Fibroblast of skin of right biceps (primary cell): ENCODE data around the gene EBF3.

ENCODE experiments used
- DNase-seq: peaks from one replicate; pipeline ENCODE4 v3.0.0-alpha.2; 2013

EBF3 gene

DNA sequence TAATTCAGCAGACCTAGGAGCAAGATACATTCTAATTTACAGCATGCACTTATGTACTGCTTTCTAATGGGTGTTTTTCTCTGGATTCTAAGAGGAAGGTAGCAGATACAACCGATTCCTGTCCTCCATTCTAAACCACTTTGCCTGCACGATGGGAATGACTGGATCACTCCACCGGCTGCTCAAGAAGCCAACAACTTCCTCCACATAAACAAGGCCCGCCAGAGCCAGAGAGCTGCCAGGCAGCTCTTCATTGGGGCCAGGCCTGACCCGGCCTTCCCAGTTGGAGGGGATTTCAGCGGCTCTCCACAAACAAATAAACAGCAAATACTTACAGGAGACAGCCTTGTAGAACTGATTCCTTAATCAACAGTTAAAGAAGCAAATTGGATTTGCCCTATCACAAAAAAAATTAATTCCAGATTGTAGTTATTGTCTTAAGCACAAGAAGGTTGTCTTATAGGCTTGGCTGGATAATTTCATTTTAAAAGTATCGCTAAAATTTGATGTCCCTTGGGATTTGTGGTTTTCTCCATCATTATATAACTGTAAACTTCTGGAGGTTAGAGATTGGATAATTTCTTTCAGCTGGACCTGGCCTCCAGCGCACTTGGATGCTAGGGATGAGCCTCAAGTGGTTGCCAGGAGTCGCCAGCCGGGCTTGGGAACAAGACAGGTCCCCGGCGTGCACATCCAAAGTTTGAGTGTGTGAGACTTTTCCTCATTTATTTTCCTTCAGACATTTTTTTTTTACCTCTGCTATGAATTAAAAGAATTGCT lies 20.9 kb downstream of the EBF3 start:
- DNase-seq, result peak; percentile 18

DNA sequence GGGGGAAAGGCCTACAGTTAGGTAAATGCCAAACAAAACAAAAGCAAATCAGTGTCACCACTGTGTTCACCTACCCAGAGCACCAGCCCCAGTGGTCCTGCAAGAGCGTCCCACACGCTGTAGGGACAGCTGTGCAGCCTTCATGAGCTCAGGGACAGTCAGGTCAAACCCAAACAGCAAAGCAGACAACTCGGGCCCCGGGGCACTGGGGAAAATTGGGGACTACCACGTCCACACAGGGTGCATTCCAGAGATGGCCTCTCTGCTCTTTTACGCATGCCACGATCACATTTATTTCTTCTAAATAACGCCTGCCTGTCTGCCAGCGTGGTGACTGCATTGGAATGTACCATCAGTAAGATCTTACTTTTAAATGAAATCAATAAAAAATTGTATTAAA lies 21.7 kb downstream of the EBF3 start:
- DNase-seq, result no peak

DNA sequence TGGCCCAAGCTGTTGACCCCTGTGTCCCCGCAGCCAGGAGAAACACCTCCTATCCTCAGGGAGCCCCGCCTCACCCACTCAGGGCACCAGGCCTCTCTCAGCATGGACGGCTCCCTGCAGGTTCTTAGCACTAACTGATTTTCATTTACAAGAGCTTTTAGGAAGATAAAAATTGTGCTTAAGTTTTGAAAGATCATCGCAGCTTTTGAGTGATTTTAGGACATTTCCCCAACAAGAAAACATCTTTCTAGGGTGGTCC lies 22.1 kb downstream of the EBF3 start:
- DNase-seq, result no peak

GRCh38 chr10:129941199-129942018 lies 22.7 kb downstream of the EBF3 start:
- no peak for DNase-seq

DNA sequence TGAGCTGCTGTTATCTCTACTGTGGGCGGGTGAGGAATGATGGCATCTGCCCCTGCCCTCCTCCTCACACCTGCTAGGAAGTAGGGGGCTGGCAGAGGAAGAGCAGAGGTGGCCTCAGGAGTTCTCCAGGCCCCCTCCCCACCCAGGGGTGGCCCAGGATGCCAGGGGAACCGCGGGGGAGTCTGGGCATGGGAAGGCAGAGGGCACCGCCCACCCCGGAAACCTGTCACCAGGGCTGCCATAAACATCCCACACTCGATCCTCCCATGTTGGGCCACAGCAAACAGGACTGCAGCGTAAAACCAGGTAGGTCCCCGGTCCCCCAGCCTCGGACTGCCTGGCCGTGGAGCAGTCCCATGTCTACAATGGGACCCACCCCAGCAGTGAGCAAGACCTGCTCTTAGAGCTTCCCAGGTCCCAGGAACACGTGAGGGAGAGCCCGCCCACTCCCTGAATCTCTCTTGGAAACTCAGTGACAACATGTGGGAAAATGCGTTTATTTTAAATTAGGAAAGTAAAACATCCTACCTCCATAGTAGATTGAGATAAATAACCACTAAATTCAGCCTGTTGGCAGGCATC lies 23.4 kb downstream of the EBF3 start:
- no peak for DNase-seq

DNA sequence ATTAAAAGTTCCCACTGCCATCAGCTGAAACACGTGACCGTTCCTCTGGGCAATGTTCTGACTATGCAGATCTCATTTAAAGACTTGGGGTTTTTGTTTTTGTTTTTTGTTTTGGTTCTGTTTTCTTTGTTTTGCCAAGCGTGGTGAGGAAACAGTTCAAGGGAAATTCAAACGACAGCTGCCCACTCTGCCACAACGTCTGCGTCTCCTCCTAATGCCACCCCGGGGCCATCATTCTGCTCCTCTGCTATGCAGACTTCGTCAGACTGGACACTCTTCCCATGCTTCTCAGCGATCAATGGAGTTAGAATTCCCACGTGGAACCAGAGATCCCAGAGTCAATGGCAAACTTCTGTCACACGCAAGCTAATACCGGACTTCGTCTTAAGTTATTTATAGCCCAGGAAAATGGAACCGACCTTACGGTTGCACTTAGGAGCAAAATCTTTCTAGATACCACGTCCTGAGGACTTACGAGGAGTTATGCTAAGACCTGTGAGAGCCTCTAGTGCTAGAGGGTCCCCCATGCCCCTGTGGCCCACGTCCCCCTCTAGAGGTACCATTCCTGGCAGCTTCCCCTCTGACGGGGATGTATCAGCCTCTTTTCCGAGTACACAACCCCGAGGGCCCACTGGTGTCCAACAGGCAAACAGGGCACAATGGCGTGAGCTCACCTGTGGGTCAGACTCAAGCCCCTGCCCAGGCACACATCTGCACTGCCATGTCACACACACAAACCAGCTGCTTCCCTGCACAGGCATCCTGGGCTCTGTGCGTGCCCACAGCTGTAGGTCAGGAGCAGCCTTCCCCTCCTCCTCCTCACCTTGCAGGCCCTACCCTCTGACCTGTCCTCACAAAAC lies 24.4 kb downstream of the EBF3 start:
- no peak for DNase-seq

GRCh38 chr10:129938460-129938859 lies 25.6 kb downstream of the EBF3 start:
- no peak for DNase-seq

GRCh38 chr10:129937351-129937751 lies 26.7 kb downstream of the EBF3 start:
- no peak for DNase-seq

DNA sequence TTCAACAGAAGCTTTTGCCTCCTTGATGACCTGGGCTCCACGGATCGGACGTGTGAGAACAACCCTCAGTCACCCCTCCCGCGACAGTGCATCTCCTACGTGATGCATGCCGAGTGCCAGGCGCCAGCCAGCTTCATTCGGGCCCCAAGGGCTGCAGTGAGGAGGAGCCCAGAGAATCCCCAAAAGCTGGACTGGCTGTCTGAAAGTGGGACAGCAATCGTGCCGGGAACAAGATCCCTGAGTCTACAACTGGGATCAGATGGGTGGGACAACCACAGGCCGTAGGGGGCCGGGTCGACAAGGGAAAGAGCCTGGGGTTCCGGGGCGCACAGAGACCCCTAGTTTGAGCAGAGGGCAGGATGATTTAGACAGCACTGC lies 27.2 kb downstream of the EBF3 start:
- no peak for DNase-seq

DNA sequence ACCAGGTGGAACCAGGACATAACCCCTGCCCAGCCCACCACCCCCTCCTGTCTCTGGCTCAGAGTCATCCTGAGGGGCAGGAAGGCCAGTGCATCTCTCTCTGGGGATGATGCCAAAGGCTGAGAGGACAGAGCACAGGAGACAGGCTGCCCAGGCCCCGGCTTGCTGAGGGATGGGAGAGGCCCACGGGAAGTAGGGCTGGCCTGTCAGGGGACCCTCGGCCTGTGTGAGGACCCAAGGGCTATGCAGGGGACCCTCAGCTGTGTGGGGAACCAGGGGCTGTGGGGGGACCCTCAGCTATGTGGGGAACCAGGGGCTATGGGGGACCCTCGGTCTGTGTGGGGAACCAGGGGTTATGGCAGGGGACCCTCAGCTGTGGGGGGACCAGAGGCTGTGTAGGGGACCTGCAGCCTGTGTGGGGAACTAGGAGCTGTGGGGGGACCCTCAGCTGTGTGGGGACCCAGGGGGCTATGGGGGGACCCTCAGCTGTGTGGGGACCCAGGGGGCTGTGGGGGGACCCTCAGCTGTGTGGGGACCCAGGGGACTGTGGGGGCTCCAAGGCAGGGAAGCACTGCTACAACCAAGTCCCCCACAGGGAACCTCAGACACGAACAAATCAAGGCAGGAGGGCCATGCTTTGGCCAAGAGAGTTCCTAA lies 27.7 kb downstream of the EBF3 start:
- DNase-seq, result no peak

DNA sequence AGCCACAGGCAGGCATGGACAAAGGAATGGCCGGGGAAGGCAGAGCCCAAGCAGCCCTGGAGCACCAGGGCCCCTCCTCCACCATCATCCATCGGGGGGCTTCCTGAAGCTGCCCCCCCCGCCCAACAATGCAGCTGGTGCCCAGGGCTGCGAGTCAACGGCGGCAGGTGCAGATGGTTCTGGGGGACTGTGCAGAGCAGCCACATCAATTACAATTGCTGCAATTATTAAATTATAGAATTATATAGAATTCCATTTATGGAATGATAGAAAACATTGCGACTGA lies 28.3 kb downstream of the EBF3 start:
- DNase-seq, result no peak

DNA sequence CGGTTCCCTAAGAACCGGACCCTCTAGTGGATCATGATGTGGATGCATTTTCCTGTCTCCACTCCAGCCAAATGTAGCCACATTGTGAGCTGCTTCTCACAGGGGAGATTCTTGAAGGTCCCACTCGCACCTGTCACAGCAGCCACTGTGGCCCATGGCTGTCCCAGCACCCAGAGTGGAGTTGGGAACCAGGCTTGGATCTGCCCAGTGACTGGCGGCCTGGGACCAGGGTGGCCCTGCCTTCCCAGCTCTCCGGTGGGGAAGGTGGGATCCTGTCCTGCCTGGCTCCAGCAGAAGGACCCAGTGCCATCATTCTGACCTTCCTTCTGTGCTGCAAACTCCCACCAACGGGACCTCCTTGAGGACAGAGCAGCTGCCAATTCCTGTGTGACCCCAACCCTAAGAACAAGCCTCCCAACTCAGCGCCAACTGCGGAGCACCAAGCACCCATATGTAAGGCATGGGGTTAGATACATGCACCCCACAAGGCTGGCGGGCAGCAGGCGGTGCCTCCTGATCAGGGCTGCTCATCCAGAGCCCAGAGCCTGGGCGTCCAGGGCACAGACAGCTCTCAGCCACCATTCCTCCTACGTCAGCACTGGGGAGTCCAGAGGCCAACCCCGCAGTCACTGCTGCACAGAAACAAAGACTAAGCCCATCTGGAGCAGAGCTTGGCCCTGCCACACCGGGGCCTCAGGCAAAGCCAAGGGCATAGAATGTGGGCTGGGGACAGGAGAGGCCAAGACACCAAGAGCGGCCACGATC lies 28.8 kb downstream of the EBF3 start:
- DNase-seq, result no peak

GRCh38 chr10:129934196-129934925 lies 29.7 kb downstream of the EBF3 start:
- no peak for DNase-seq

GRCh38 chr10:129933456-129934092 lies 30.5 kb downstream of the EBF3 start:
- DNase-seq, result no peak

DNA sequence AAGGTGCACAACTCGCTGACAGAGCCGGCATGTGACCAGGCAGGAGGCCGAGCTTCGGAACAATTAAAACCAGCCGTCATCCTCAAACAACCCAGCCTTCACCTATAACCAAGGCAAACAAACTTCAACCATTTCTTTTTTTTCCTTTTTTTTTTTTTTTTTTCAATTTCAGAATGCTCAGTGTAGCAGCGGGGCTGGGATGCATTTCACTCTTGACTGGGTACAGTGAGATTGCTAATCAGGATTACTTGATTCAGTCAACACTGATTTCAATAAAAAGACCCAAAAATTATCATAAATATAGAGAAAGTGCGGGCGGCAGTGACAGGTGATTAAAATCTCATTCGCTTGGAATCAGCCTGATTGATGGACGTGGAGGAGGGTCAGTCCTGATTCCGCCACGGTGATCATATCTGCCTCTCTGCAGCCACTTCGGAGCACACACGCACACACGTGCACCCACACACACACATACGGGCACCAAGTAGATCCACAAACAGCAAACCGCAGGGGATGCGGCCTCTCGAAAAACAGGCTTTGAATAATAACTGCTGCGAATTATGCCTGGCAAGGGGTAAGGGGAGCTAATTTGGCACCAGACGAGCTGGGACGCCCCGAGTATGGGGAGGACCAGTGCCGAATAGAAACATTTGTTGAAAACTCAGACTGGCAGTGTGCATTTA lies 31.2 kb downstream of the EBF3 start:
- DNase-seq, result no peak

- no peak for DNase-seq
Measured at GRCh38 chr10:129932182-129932581, 31.9 kb downstream of the EBF3 start.

- no peak for DNase-seq
Measured at GRCh38 chr10:129929343-129930292, 34.5 kb downstream of the EBF3 start.

DNA sequence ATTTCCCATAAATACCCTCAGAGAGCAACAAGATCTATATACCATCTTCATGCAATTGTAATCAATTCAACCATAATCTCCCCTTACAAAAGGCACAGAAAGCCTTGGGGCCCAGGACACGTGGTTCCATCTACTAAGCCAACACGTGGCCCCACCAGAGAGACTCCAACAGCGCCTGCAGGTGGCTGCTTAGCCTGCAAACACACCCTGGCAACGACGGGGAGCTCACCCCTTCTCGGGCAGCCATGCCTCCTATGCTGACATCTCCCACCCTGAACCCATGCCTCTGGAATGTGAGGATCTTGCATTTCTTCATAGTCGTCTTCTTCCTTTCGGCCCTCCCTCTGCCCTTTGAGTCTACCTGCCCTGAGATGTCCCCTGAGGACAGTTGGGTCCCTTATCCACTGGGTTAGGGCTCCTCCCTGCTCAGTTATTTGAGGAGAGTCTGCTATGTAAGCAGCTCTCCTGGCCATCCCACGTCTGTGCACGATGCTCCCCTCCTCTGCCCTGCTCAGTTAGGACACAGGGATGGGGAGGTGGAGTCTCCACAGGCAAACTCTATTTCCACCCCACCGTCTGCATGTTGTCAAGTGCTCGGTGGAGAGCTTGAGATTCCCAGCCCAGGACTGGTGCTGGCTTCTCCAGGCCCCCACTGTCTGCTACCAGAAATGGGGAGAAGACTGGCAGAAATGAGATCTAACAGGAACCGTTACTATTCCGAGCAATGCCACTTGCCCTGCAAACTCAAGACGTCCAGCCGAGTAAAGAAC lies 36.5 kb downstream of the EBF3 start:
- no peak for DNase-seq
